Karpas-422 (cell line): ENCODE results near the gene TMED4. TPM values are rescaled to one million over a fixed set of nuclear protein-coding genes. Genes with fewer than 3 reads are reported as not detected.

Experiments
- DNase-seq: peaks from one replicate; pipeline ENCODE4 v3.0.0-alpha.2; 2015
- H2AFZ ChIP-seq: fragments of 200-600 bp; sonication (generic); 2 replicates; pipeline ENCODE4 v1.6.1; 2014; ENCODE audit warnings: antibody characterized with exemption, low read length, mixed read lengths
- H3K27ac ChIP-seq: fragments of 200-600 bp; sonication (generic); 2 replicates; pipeline ENCODE4 v1.5.1; 2014; ENCODE audit warnings: mild to moderate bottlenecking, low read length, moderate library complexity
- H3K27me3 ChIP-seq: fragments of 200-600 bp; sonication (generic); 2 replicates; pipeline ENCODE4 v1.6.1; 2014; ENCODE audit warnings: low read length, mixed read lengths
- H3K36me3 ChIP-seq: fragments of 200-600 bp; sonication (generic); 2 replicates; pipeline ENCODE4 v1.6.1; 2014; ENCODE audit warnings: low read length, mixed read lengths; ENCODE audit not compliant: insufficient read depth
- H3K4me1 ChIP-seq: fragments of 200-600 bp; sonication (generic); 2 replicates; pipeline ENCODE4 v1.6.1; 2014; ENCODE audit warnings: mild to moderate bottlenecking, low read length, mixed read lengths
- H3K4me2 ChIP-seq: fragments of 200-600 bp; sonication (generic); 2 replicates; pipeline ENCODE4 v1.6.1; 2014; ENCODE audit warnings: low read length, low read depth, mild to moderate bottlenecking; ENCODE audit not compliant: poor library complexity, severe bottlenecking
- H3K4me3 ChIP-seq: fragments of 200-600 bp; sonication (generic); 2 replicates; pipeline ENCODE4 v1.5.1; 2014; ENCODE audit warnings: mild to moderate bottlenecking, antibody characterized with exemption, low read length, mixed read lengths
- H3K79me2 ChIP-seq: fragments of 200-600 bp; sonication (generic); 2 replicates; pipeline ENCODE4 v1.6.1; 2014; ENCODE audit warnings: mild to moderate bottlenecking, low read length, mixed read lengths
- H3K9ac ChIP-seq: fragments of 200-600 bp; sonication (generic); 2 replicates; pipeline ENCODE4 v1.6.0; 2014; ENCODE audit warnings: low read length
- H3K9me2 ChIP-seq: fragments of 200-600 bp; sonication (generic), shearing (Covaris generic); replicated peaks from 2 replicates; pipeline ENCODE4 v1.6.0; 2014; ENCODE audit warnings: mild to moderate bottlenecking, low read length, moderate library complexity; ENCODE audit not compliant: insufficient read depth
- H3K9me3 ChIP-seq: fragments of 300-700, 200-600 bp; sonication (generic); 2 replicates; pipeline ENCODE4 v1.6.1; 2014; ENCODE audit warnings: low read length, mixed read lengths
- H4K20me1 ChIP-seq: fragments of 200-600 bp; sonication (generic); 2 replicates; pipeline ENCODE4 v1.6.1; 2014; ENCODE audit warnings: mild to moderate bottlenecking, antibody characterized with exemption, low read length, low read depth; ENCODE audit not compliant: insufficient read depth
- total RNA-seq: library from RNA; depleted of rRNA; stranded (reverse); fragments of >200 nt; shearing (Covaris generic); gene quantifications from 2 replicates; pipeline ENCODE4 v1.2.3, GENCODE V29; 2014; ENCODE audit warnings: low replicate concordance

The TMED4 gene
- total RNA-seq, 1 experiment from 2014 or later = 66.2 TPM

DNA sequence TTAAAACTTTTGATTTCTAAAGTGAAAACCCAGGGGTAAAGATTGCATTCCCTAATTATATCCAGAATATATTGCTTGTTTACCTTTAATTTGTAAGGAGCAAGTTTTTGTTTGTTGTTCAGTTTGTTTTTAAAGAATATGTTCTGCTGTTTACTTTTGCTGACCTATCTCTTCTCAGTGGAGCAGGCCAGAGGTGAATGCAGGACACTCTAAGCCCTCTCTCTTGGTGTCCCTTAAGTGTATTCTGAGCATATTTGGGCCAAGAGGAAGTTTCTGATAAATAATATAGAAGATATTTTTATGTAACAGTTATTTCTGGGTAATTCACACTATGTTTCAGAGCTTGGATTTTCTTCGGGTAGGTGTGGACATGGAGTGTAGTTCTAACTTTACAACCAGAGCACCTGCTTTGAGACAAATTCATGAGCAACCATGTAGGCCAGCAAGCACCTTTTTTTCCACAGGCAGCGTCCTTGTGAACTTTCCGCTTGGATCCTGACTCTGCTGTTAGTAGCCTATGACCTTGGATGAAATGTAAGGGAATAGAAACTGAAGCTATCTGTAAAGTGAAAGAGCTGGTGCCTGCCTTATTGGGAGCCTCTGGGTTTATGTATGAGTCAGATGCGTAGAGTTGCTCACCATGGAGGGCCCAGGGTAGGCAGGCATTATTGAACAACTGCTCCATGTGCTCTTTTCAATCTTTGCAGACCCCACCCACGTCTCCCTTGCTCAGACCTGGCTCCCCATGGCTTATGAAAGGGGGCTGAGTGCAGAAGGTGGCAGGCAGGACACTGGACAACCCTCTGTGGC is 40.5 kb upstream of the TMED4 start:
- no peak overlapping the region for H3K4me3 ChIP-seq
- no peak overlapping the region for H3K9ac ChIP-seq
- H3K27ac ChIP-seq = no peak overlapping the region
- H3K79me2 ChIP-seq = peaks cover 91% of the 10 kb centered on the region
- no peak for DNase-seq
- H3K9me3 ChIP-seq = no peaks in the 10 kb centered on the region
- peaks cover 4% of the 10 kb centered on the region; the same call in 1 of the 2 replicates for H3K36me3 ChIP-seq
- no peak overlapping the region for H2AFZ ChIP-seq
- H3K4me2 ChIP-seq = no peak overlapping the region
- H3K9me2 ChIP-seq = no peaks in the 10 kb centered on the region
- 0 out of 2 replicates have a peak, but pooled peaks cover 4% of the 10 kb centered on the region for H4K20me1 ChIP-seq
- no peaks in the 10 kb centered on the region for H3K27me3 ChIP-seq
- H3K4me1 ChIP-seq = peaks cover 10% of the 10 kb centered on the region

DNA sequence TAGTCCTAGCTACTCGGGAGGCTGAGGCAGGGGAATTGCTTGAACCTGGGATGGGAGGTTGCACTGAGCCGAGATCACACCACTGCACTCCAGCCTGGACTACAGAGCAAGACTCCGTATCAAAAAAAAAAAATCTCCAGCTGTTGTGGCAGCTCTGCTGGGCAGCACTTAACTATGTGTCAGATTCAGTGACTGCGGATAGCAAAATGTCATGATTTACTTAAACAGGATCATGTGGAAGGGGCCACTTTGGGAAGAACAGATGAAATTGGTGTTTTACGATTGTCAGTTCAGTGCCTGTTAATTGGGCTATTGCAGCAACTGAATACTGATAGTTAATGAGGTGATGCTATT is 39.7 kb upstream of the TMED4 start:
- no peak overlapping the region for H3K4me3 ChIP-seq
- peaks cover 4% of the 10 kb centered on the region; the same call in 1 of the 2 replicates for H3K36me3 ChIP-seq
- no peaks in the 10 kb centered on the region for H3K9me2 ChIP-seq
- no peaks in the 10 kb centered on the region for H3K27me3 ChIP-seq
- H3K4me2 ChIP-seq = no peak overlapping the region
- no peak overlapping the region for H2AFZ ChIP-seq
- DNase-seq = no peak
- H3K9ac ChIP-seq = no peak overlapping the region
- 0 out of 2 replicates have a peak, but pooled peaks cover 4% of the 10 kb centered on the region for H4K20me1 ChIP-seq
- H3K79me2 ChIP-seq = peaks cover 99% of the 10 kb centered on the region
- H3K27ac ChIP-seq = no peak overlapping the region
- peaks cover 16% of the 10 kb centered on the region for H3K4me1 ChIP-seq
- H3K9me3 ChIP-seq = no peaks in the 10 kb centered on the region

- Histone ChIP-seq H2AFZ (no peak overlapping the region), H3K9me3 (no peaks in the 10 kb centered on the region), H3K27ac (no peak overlapping the region), H3K79me2 (peaks cover 97% of the 10 kb centered on the region), H3K27me3 (no peaks in the 10 kb centered on the region), H3K9me2 (no peaks in the 10 kb centered on the region), H3K9ac (no peak overlapping the region), H3K36me3 (peaks cover 4% of the 10 kb centered on the region; the same call in 1 of the 2 replicates), H3K4me3 (no peak overlapping the region), H3K4me2 (no peak overlapping the region), H4K20me1 (0 out of 2 replicates have a peak, but pooled peaks cover 4% of the 10 kb centered on the region), H3K4me1 (peaks cover 16% of the 10 kb centered on the region)
- DNase-seq = no peak
Measured at GRCh38 chr7:44621034-44621749, 39.2 kb upstream of the TMED4 start.

DNA sequence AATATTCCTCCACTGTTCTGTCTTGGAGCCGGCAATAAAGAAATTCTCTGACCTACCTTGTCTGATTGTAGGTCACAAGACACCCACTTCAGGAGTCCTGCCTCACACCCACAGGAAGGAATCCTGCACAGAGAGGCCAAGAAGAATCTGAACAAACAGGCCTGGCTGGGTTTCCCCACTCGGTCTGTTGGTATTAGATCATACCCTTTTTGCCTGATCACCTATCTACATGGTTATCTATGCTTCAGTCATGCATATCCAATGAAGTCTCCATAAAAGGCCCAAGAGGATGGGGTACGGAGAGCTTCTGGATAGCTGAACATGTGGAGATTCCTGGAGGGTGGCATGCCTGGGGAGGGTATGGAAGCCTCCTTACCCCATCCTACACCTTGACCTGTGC is 36.7 kb upstream of the TMED4 start:
- Histone ChIP-seq H3K79me2 (peaks cover 97% of the 10 kb centered on the region), H3K36me3 (no peaks in the 10 kb centered on the region), H3K4me2 (no peak overlapping the region), H3K9me3 (no peaks in the 10 kb centered on the region), H3K9me2 (no peaks in the 10 kb centered on the region), H3K4me3 (no peak overlapping the region), H3K27ac (no peak overlapping the region), H4K20me1 (0 out of 2 replicates have a peak, but pooled peaks cover 4% of the 10 kb centered on the region), H3K4me1 (peaks cover 28% of the 10 kb centered on the region), H3K27me3 (no peaks in the 10 kb centered on the region), H3K9ac (no peak overlapping the region), H2AFZ (no peak overlapping the region)
- no peak for DNase-seq

GRCh38 chr7:44618045-44618444 is 36.0 kb upstream of the TMED4 start:
- no peak overlapping the region for H3K4me2 ChIP-seq
- 0 out of 2 replicates have a peak, but pooled peaks cover 4% of the 10 kb centered on the region for H4K20me1 ChIP-seq
- no peak overlapping the region for H2AFZ ChIP-seq
- H3K9ac ChIP-seq = no peak overlapping the region
- no peak overlapping the region for H3K27ac ChIP-seq
- no peak overlapping the region for H3K4me3 ChIP-seq
- no peaks in the 10 kb centered on the region for H3K36me3 ChIP-seq
- no peak for DNase-seq
- H3K79me2 ChIP-seq = peaks cover 97% of the 10 kb centered on the region
- peaks cover 28% of the 10 kb centered on the region for H3K4me1 ChIP-seq
- H3K27me3 ChIP-seq = no peaks in the 10 kb centered on the region
- no peaks in the 10 kb centered on the region for H3K9me3 ChIP-seq
- no peaks in the 10 kb centered on the region for H3K9me2 ChIP-seq

DNA sequence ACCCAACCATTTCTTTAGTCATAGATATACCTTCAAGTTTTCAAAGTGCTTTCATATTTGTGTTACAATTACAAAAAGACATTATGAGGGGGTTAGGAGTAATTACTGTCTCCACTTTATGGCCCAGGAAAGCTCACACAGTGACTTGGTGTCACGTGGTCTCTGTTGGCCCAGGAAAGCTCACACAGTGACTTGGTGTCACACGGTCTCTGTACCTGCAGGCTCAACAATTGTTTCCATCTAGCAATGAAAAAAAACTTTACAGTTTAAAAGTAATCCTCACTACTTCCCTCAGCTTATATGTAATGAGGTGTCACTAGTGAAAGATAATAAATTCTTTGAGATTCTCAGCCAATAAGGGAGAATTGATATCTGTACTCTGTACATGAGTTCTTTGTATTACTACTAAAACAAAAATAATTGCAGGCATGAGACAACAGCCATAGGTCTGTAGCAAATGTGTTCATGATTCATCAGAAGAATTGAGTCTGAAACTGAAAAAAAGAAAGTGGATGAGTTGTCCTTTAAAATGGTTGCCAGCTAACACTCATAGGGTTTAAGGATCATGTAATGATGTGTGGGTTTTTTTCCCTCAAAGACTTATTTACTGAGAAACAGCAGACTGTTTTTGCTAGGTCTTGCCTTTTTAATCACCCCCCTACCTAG is 35.3 kb upstream of the TMED4 start:
- Histone ChIP-seq H3K9me2 (no peaks in the 10 kb centered on the region), H3K4me1 (peaks cover 28% of the 10 kb centered on the region), H3K4me2 (no peak overlapping the region), H3K36me3 (no peaks in the 10 kb centered on the region), H2AFZ (no peak overlapping the region), H3K4me3 (no peak overlapping the region), H3K27ac (no peak overlapping the region), H3K9me3 (no peaks in the 10 kb centered on the region), H4K20me1 (0 out of 2 replicates have a peak, but pooled peaks cover 4% of the 10 kb centered on the region), H3K79me2 (peaks cover 97% of the 10 kb centered on the region), H3K9ac (no peak overlapping the region), H3K27me3 (no peaks in the 10 kb centered on the region)
- no peak for DNase-seq

GRCh38 chr7:44616545-44616944 is 34.5 kb upstream of the TMED4 start:
- H3K9me3 ChIP-seq = no peaks in the 10 kb centered on the region
- no peak overlapping the region for H3K27ac ChIP-seq
- H4K20me1 ChIP-seq = no peaks in the 10 kb centered on the region
- H3K79me2 ChIP-seq = peaks cover 96% of the 10 kb centered on the region
- H3K4me1 ChIP-seq = peaks cover 28% of the 10 kb centered on the region
- H3K9ac ChIP-seq = no peak overlapping the region
- no peak overlapping the region for H2AFZ ChIP-seq
- H3K36me3 ChIP-seq = no peaks in the 10 kb centered on the region
- H3K4me2 ChIP-seq = no peak overlapping the region
- no peak overlapping the region for H3K4me3 ChIP-seq
- no peaks in the 10 kb centered on the region for H3K9me2 ChIP-seq
- H3K27me3 ChIP-seq = no peaks in the 10 kb centered on the region
- DNase-seq = no peak

DNA sequence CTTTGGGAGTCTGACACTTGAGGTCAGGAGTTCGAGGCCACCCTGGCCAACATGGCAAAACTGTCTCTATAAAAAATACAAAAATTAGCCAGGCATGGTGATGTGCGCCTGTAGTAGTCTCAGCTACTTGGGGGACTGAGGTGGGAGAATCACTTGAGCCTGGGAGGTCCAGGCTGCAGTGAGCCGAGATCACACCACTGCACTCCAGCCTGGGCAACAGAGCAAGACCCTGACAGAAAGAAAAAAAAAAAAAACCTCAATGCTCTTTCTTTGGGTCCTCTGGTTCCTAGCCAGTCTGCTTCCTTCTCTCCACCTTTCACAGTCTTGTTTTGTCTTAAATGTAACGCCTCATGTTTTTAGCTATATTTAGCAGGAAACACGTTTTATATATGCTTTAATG is 33.8 kb upstream of the TMED4 start:
- Histone ChIP-seq H3K27ac (no peak overlapping the region), H3K4me2 (no peak overlapping the region), H3K4me1 (peaks cover 28% of the 10 kb centered on the region)

More for the DNA sequence above, 33.8 kb upstream of the TMED4 start:
- H3K9ac ChIP-seq = no peak overlapping the region
- H2AFZ ChIP-seq = no peak overlapping the region
- no peaks in the 10 kb centered on the region for H4K20me1 ChIP-seq
- H3K9me3 ChIP-seq = no peaks in the 10 kb centered on the region
- no peaks in the 10 kb centered on the region for H3K9me2 ChIP-seq
- peaks cover 95% of the 10 kb centered on the region for H3K79me2 ChIP-seq
- no peak overlapping the region for H3K4me3 ChIP-seq
- DNase-seq = no peak
- no peaks in the 10 kb centered on the region for H3K27me3 ChIP-seq
- H3K36me3 ChIP-seq = no peaks in the 10 kb centered on the region
